T-cell (primary cell): Measurements from ENCODE around the gene CCER1. TPM values are rescaled to one million over a fixed set of nuclear protein-coding genes. Genes with fewer than 3 reads are reported as not detected.

Experiments used
- ATAC-seq, 4 experiments: fragments of 200-7000 bp in 3 of 4; fragments of 150-1000 bp in 1 of 4; cut with Tn5 transposase; replicated peaks in 1 of 4; 1 replicate in 3 of 4; 2 replicates in 1 of 4; pipeline ENCODE4 v1.10.0; 2021; ENCODE audit warnings: moderate library complexity in 3 of 4, mild to moderate bottlenecking in 2 of 4, moderate number of reproducible peaks in 1 of 4
- CTCF ChIA-PET, 2 donors: fragments of 300-600 bp; sonication (Branson Sonifier 250); formaldehyde crosslinking; loops; one replicate each; lab custom pipeline; 2022; ENCODE audit warnings: antibody characterized with exemption in 2 of 2; lab: Charles Lee
- POLR2A ChIA-PET, 2 donors: fragments of 300-600 bp; sonication (Branson Sonifier 250); formaldehyde crosslinking; loops; one replicate each; lab custom pipeline; 2022; ENCODE audit warnings: antibody characterized with exemption in 2 of 2; lab: Charles Lee
- DNase-seq, 35 experiments: peaks; one replicate each; pipeline versions ENCODE4 v3.0.0 to v3.0.0-alpha.2; 2013 to 2023
- H3K27ac ChIP-seq: one replicate; pipeline ENCODE4 v1.5.1; 2013; ENCODE audit warnings: low read length
- H3K27me3 ChIP-seq, 2 experiments: replicated peaks in 1 of 2; 1 replicate in 1 of 2; 2 replicates in 1 of 2; pipeline versions ENCODE4 v1.6.1 to v1.7.0; 2013; ENCODE audit warnings: low read length in 1 of 2, mixed read lengths in 1 of 2; ENCODE audit not compliant: control insufficient read depth in 2 of 2, insufficient read depth in 2 of 2; ENCODE audit errors: extremely low read depth in 1 of 2
- H3K36me3 ChIP-seq, 2 donors: 1 replicate in 1 of 2; 2 replicates in 1 of 2; pipeline versions ENCODE4 v1.6.1 to v1.7.0; 2013; ENCODE audit warnings: low read length in 1 of 2; ENCODE audit not compliant: control insufficient read depth in 2 of 2, insufficient read depth in 1 of 2; ENCODE audit errors: extremely low read depth in 1 of 2
- H3K4me1 ChIP-seq, 2 experiments: 1 replicate in 1 of 2; 2 replicates in 1 of 2; pipeline versions ENCODE4 v1.6.1 to v1.7.0; 2013; ENCODE audit warnings: low read length in 2 of 2, mixed read lengths in 1 of 2; ENCODE audit not compliant: insufficient read depth in 2 of 2, control insufficient read depth in 1 of 2; ENCODE audit errors: extremely low read depth in 1 of 2
- H3K4me3 ChIP-seq, 2 donors: 1 replicate in 1 of 2; 2 replicates in 1 of 2; pipeline versions ENCODE4 v1.5.1 to v1.7.0; 2013; ENCODE audit warnings: mild to moderate bottlenecking in 2 of 2, low read length in 1 of 2, moderate library complexity in 1 of 2; ENCODE audit not compliant: control insufficient read depth in 1 of 2; ENCODE audit errors: extremely low read depth in 1 of 2
- H3K9me3 ChIP-seq: 2 replicates; pipeline ENCODE4 v1.7.0; 2013
- H3K27ac Mint-ChIP-seq, 2 donors: one replicate each; pipeline ENCODE4 v1.8.0; 2020 to 2021; ENCODE audit warnings: mild to moderate bottlenecking in 2 of 2, mixed read lengths in 2 of 2
- H3K27me3 Mint-ChIP-seq, 2 donors: one replicate each; pipeline ENCODE4 v1.8.0; 2021 to 2022; ENCODE audit warnings: mixed read lengths in 2 of 2
- H3K36me3 Mint-ChIP-seq: one replicate; pipeline ENCODE4 v1.8.0; 2021; ENCODE audit warnings: mixed read lengths
- H3K4me1 Mint-ChIP-seq, 3 donors: one replicate each; pipeline ENCODE4 v1.8.0; 2020 to 2022; ENCODE audit warnings: mixed read lengths in 3 of 3, mild to moderate bottlenecking in 1 of 3
- H3K4me3 Mint-ChIP-seq, 3 donors: one replicate each; pipeline ENCODE4 v1.8.0; 2020 to 2022; ENCODE audit warnings: mild to moderate bottlenecking in 3 of 3, mixed read lengths in 3 of 3, moderate library complexity in 3 of 3
- H3K9me3 Mint-ChIP-seq, 3 donors: one replicate each; pipeline ENCODE4 v1.8.0; 2020 to 2022; ENCODE audit warnings: mixed read lengths in 3 of 3
- WGBS: methylation state at CpG from one replicate; pipeline ENCODE4 v1.1.5; 2013; ENCODE audit warnings: missing lambda C conversion rate; ENCODE audit not compliant: insufficient coverage; 5-methylcytosine and 5-hydroxymethylcytosine counted together
- total RNA-seq, 35 experiments: library from RNA in 6 of 35; stranded (reverse) in 6 of 35; fragments of 120-200 nt in 1 of 35; gene quantifications; one replicate each; pipeline versions ENCODE4 v1.2.1 to v1.2.4 and lab custom pipeline; 2013 to 2026

Gene CCER1
- total RNA-seq, 5 donors from 2014 or later (not counting 1 experiment from before 2014, with no cell fraction given): not detected

- ChIA-PET POLR2A (no interaction called here), CTCF (interaction anchor here in 1 of 2 donors (0.7 kb wide), 1 partner anchor 22 kb away, joined by 3 read pairs; no protein-coding TSS in a partner anchor)
- H3K27me3 Mint-ChIP-seq: peaks cover 3% of the 10 kb centered on the region in 2 donors
- H3K4me1 Mint-ChIP-seq: no peaks in the 10 kb centered on the region
- Histone ChIP-seq H3K27ac (no peak overlapping the region), H3K4me3 (no peak overlapping the region), H3K36me3 (no peaks in the 10 kb centered on the region), H3K27me3 (no peaks in the 10 kb centered on the region), H3K9me3 (no peaks in the 10 kb centered on the region), H3K4me1 (no peaks in the 10 kb centered on the region)
- ATAC-seq (no peak), DNase-seq (no peak)
- H3K4me3 Mint-ChIP-seq: no peak overlapping the region
- no peak overlapping the region for H3K27ac Mint-ChIP-seq
- WGBS: no CpG with 5 or more reads among the region's 2 CpGs
- H3K36me3 Mint-ChIP-seq: no peaks in the 10 kb centered on the region
- H3K9me3 Mint-ChIP-seq: no peaks in the 10 kb centered on the region
Measured at GRCh38 chr12:90964616-90965015, 9.6 kb upstream of the CCER1 start.

DNA sequence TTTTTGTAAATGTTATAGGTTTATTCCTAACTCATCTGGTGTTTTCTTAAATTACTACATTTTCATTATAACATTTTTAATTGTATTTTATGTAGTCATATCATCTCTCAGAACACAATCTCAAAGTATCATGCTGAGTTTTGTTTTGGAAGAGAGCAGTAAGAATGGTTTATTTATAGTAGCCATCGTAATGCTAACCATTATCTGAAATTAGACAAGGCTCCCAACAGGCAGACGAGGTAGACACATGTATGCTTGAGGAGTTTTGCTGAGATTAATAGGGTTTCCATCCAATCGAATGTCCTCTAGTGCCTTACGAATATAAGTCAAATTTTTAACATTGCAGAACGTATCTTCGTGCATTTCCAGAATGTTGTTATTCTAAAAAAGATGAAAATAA lies 9.0 kb upstream of the CCER1 start:
- Mint-ChIP-seq H3K27me3 (peaks cover 3% of the 10 kb centered on the region in 2 donors), H3K9me3 (no peaks in the 10 kb centered on the region), H3K36me3 (no peaks in the 10 kb centered on the region), H3K4me1 (no peaks in the 10 kb centered on the region), H3K4me3 (no peak overlapping the region), H3K27ac (no peak overlapping the region)
- ATAC-seq: no peak
- Histone ChIP-seq H3K9me3 (no peaks in the 10 kb centered on the region), H3K4me3 (no peak overlapping the region), H3K27me3 (no peaks in the 10 kb centered on the region), H3K27ac (no peak overlapping the region), H3K36me3 (no peaks in the 10 kb centered on the region), H3K4me1 (no peaks in the 10 kb centered on the region)
- no peak for DNase-seq
- 80% methylated on average over 1 of the region's 6 CpGs for WGBS
- POLR2A ChIA-PET: no interaction called here
- CTCF ChIA-PET: interaction anchor here in 1 of 2 donors (0.7 kb wide), 1 partner anchor 22 kb away, joined by 3 read pairs; no protein-coding TSS in a partner anchor

DNA sequence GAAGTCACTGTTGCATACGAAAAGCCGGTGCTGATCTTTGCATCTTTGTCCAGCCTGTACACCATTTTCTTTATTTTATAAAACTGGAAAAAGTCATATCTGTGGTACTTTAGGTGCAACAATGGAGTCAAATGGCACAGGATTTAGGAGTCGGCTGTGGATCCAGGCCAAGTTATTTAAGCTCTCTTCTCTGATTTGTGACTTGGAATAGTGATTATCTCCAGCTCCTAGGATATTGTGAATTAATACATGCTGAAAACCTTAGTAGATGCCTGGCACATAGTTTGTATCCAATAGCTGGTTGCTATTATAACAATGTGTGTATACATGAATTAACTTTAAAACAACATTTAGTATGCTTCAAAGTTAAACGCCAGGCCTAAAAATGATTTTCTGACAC lies 6.2 kb upstream of the CCER1 start:
- Mint-ChIP-seq H3K27ac (no peak overlapping the region), H3K9me3 (no peaks in the 10 kb centered on the region), H3K4me1 (no peaks in the 10 kb centered on the region), H3K36me3 (no peaks in the 10 kb centered on the region), H3K27me3 (peaks cover 2 to 3% of the 10 kb centered on the region in 2 donors), H3K4me3 (no peak overlapping the region)
- ATAC-seq: no peak
- H3K4me1 ChIP-seq: no peaks in the 10 kb centered on the region
- H3K27me3 ChIP-seq: no peaks in the 10 kb centered on the region
- POLR2A ChIA-PET: no interaction called here
- H3K36me3 ChIP-seq: no peaks in the 10 kb centered on the region
- H3K4me3 ChIP-seq: no peak overlapping the region
- no peak overlapping the region for H3K27ac ChIP-seq
- no CpG with 5 or more reads among the region's 4 CpGs for WGBS
- DNase-seq: no peak
- H3K9me3 ChIP-seq: no peaks in the 10 kb centered on the region
- CTCF ChIA-PET: interaction anchor here in 1 of 2 donors (0.7 to 0.8 kb wide), 2 partner anchors 12 to 17 kb away, joined by 3 read pairs; no protein-coding TSS in a partner anchor

GRCh38 chr12:90959538-90960139 lies 4.7 kb upstream of the CCER1 start:
- Histone ChIP-seq H3K27me3 (no peaks in the 10 kb centered on the region), H3K4me1 (no peaks in the 10 kb centered on the region), H3K27ac (no peak overlapping the region), H3K4me3 (no peak overlapping the region), H3K9me3 (no peaks in the 10 kb centered on the region), H3K36me3 (no peaks in the 10 kb centered on the region)
- DNase-seq (peak in 6 of 35 experiments; percentile 3 to 52 (median 5)), ATAC-seq (peak in 1 of 4 experiments; percentile 56)
- 8% methylated on average over 2 of the region's 4 CpGs for WGBS
- Mint-ChIP-seq H3K4me3 (no peak overlapping the region), H3K36me3 (no peaks in the 10 kb centered on the region), H3K9me3 (no peaks in the 10 kb centered on the region), H3K4me1 (no peaks in the 10 kb centered on the region), H3K27ac (no peak overlapping the region), H3K27me3 (peaks cover 2 to 3% of the 10 kb centered on the region in 2 donors)
- CTCF ChIA-PET: interaction anchor here in 1 of 2 donors (0.5 to 1.6 kb wide), 2 partner anchors 9 to 669 kb away, joined by 3 to 5 read pairs; no protein-coding TSS in a partner anchor
- POLR2A ChIA-PET: no interaction called here

GRCh38 chr12:90959032-90959431 lies 4.1 kb upstream of the CCER1 start:
- 100% methylated on average over 2 of the region's 4 CpGs for WGBS
- CTCF ChIA-PET: interaction anchor here in 1 of 2 donors (0.5 to 1.6 kb wide), 2 partner anchors 9 to 669 kb away, joined by 3 to 5 read pairs; no protein-coding TSS in a partner anchor
- no peak for ATAC-seq

GRCh38 chr12:90958347-90958746 lies 3.4 kb upstream of the CCER1 start:
- ATAC-seq: no peak
- POLR2A ChIA-PET: no interaction called here

More at GRCh38 chr12:90959032-90959431, 4.1 kb upstream of the CCER1 start:
- no peak overlapping the region for H3K4me3 ChIP-seq
- H3K9me3 ChIP-seq: no peaks in the 10 kb centered on the region
- no peak overlapping the region for H3K27ac ChIP-seq
- H3K36me3 ChIP-seq: no peaks in the 10 kb centered on the region
- no peak overlapping the region for H3K4me3 Mint-ChIP-seq
- H3K4me1 Mint-ChIP-seq: no peaks in the 10 kb centered on the region
- no peak for DNase-seq
- peaks cover 2 to 3% of the 10 kb centered on the region in 2 donors for H3K27me3 Mint-ChIP-seq
- H3K27ac Mint-ChIP-seq: no peak overlapping the region
- no peaks in the 10 kb centered on the region for H3K36me3 Mint-ChIP-seq
- H3K4me1 ChIP-seq: no peaks in the 10 kb centered on the region
- peaks cover 0 to 3% of the 10 kb centered on the region in 2 experiments for H3K27me3 ChIP-seq
- H3K9me3 Mint-ChIP-seq: no peaks in the 10 kb centered on the region
- POLR2A ChIA-PET: no interaction called here

More at GRCh38 chr12:90958347-90958746, 3.4 kb upstream of the CCER1 start:
- H3K36me3 ChIP-seq: no peaks in the 10 kb centered on the region
- Mint-ChIP-seq H3K9me3 (no peaks in the 10 kb centered on the region), H3K27ac (no peak overlapping the region), H3K36me3 (no peaks in the 10 kb centered on the region), H3K4me1 (no peaks in the 10 kb centered on the region), H3K27me3 (peaks cover 3 to 5% of the 10 kb centered on the region in 2 donors), H3K4me3 (no peak overlapping the region)
- H3K27me3 ChIP-seq: peaks cover 0 to 3% of the 10 kb centered on the region in 2 experiments
- no peak overlapping the region for H3K27ac ChIP-seq
- H3K4me3 ChIP-seq: no peak overlapping the region
- H3K4me1 ChIP-seq: no peaks in the 10 kb centered on the region
- CTCF ChIA-PET: interaction anchor here in 1 of 2 donors (1.6 kb wide), 1 partner anchor 10 kb away, joined by 5 read pairs; no protein-coding TSS in a partner anchor
- DNase-seq: no peak
- H3K9me3 ChIP-seq: no peaks in the 10 kb centered on the region
- WGBS: 60% methylated on average over 1 of the region's 3 CpGs
